Muscle layer of duodenum (tissue), 2 donors: Measurements from ENCODE around the gene PHRF1.

ENCODE experiments used
- H3K27ac ChIP-seq: one replicate; pipeline ENCODE4 v1.7.0; 2013; ENCODE audit warnings: mild to moderate bottlenecking, low read length
- H3K27me3 ChIP-seq: one replicate; pipeline ENCODE4 v1.7.0; 2013; ENCODE audit warnings: low read depth, mild to moderate bottlenecking, control low read depth, low read length
- H3K36me3 ChIP-seq, 2 donors: one replicate each; pipeline ENCODE4 v1.7.0; 2013; ENCODE audit warnings: low read length in 2 of 2, control low read depth in 1 of 2, mild to moderate bottlenecking in 1 of 2; ENCODE audit not compliant: insufficient read depth in 2 of 2, control insufficient read depth in 1 of 2
- H3K4me1 ChIP-seq, 2 donors: one replicate each; pipeline ENCODE4 v1.7.0; 2013; ENCODE audit warnings: low read length in 2 of 2, mild to moderate bottlenecking in 2 of 2, control low read depth in 1 of 2, moderate library complexity in 1 of 2; ENCODE audit not compliant: insufficient read depth in 2 of 2, control insufficient read depth in 1 of 2
- H3K4me3 ChIP-seq, 2 donors: one replicate each; pipeline ENCODE4 v1.7.0; 2013; ENCODE audit warnings: low read length in 2 of 2, low read depth in 1 of 2, mild to moderate bottlenecking in 1 of 2
- H3K9me3 ChIP-seq, 2 donors: one replicate each; pipeline ENCODE4 v1.7.0; 2013; ENCODE audit warnings: low read length in 2 of 2, control low read depth in 1 of 2, mild to moderate bottlenecking in 1 of 2; ENCODE audit not compliant: control insufficient read depth in 1 of 2
- donor health status: healthy.

Gene PHRF1

DNA sequence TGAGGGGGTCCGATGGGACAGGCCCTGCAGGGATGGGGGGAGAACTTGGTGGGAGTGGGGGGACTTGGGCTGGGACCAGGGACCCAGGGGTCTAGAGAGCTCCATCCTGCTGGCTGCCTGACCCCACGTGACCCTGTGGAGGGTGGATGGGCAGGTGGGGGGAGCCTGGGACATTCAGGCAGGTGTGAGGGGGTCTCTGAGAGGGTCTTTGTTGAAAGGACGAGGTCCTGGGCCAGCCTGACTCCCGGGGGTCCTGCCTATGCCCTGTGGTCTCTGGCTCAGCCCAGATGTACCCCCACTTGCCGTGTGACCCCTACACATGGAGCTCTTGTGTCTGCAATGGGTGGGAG lies 31.5 kb upstream of the PHRF1 start:
- Histone ChIP-seq H3K4me3 (no peak overlapping the region), H3K36me3 (no peaks in the 10 kb centered on the region), H3K27me3 (no peaks in the 10 kb centered on the region), H3K27ac (no peak overlapping the region), H3K4me1 (no peaks in the 10 kb centered on the region), H3K9me3 (no peaks in the 10 kb centered on the region)

DNA sequence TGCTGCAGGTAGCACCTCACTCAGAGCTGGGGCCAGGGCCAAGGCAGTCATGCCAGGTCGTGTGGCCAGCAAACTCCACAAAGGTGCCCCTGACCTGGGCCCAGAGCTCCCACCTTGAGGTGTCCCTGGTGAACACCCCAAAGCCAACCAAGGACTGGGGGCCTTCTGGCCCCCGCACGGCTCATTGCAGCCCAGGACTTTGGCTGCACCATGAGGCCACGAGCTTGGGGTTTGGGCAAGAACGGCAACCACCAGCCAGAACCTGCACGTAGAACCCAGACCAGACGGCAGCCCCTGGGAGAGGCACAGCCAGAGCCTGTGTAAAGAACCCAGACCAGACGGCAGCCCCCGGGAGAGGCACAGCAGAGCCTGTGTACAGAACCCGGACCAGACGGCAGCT lies 31.1 kb upstream of the PHRF1 start:
- Histone ChIP-seq H3K36me3 (no peaks in the 10 kb centered on the region), H3K27me3 (no peaks in the 10 kb centered on the region), H3K27ac (no peak overlapping the region), H3K4me1 (no peaks in the 10 kb centered on the region), H3K9me3 (no peaks in the 10 kb centered on the region), H3K4me3 (no peak overlapping the region)

GRCh38 chr11:548700-549603 lies 27.3 kb upstream of the PHRF1 start:
- no peak overlapping the region for H3K27ac ChIP-seq
- H3K4me3 ChIP-seq = no peak overlapping the region
- H3K27me3 ChIP-seq = peaks cover 1% of the 10 kb centered on the region
- H3K4me1 ChIP-seq = no peaks in the 10 kb centered on the region
- no peaks in the 10 kb centered on the region for H3K9me3 ChIP-seq
- H3K36me3 ChIP-seq = no peaks in the 10 kb centered on the region

DNA sequence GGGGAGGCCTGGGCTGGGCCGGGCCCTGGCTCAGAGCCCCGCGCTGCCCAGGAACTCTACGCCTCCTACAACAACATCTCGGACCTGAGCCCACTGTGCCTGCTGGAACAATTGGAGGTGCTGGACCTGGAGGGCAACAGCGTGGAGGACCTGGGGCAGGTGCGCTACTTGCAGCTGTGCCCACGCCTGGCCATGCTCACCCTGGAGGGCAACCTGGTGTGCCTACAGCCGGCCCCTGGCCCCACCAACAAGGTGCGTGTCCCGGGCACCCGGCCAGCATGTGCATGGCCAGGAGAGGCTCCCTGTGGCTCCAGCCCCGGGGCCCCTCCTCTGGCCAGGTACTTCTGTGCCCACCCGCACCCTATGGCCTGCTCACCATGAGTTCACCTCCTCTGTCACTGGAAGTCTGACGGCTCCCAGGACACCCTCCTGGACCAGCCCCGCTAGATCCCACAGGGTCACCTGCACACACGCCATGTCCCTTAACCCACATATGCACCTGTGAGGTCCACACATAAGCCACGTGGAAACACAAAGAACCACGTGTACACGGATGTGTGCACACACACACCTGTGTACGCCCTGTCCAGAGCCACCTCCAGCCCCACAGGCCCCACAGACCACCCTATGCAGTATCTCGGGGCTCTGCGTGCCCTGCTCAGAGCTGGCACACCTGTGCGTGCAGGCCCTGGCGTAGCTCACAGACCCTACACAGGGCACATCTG lies 26.1 kb upstream of the PHRF1 start:
- H3K27me3 ChIP-seq = peaks cover 10% of the 10 kb centered on the region

DNA sequence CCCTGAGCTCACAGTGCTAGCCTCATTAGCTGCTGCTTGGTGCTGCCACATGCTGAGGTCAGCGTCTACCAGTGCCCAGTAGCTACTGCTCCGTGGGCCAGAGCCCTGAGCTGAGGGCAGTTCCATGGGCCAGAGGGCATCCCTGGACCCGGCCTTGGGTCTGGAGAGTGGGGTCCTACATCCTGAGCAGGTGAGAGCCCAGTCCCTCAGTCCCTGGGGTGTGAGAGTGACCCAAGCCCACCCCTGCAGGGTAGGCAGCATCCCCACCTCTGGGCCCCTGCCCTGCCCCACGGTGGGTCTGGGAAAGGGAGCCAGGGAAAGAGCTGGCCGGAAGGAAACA lies 25.6 kb upstream of the PHRF1 start:
- no peaks in the 10 kb centered on the region for H3K36me3 ChIP-seq
- H3K27me3 ChIP-seq = peaks cover 10% of the 10 kb centered on the region
- H3K4me1 ChIP-seq = peaks cover 0 to 11% of the 10 kb centered on the region in 2 donors
- H3K9me3 ChIP-seq = no peaks in the 10 kb centered on the region
- no peak overlapping the region for H3K27ac ChIP-seq
- no peak overlapping the region for H3K4me3 ChIP-seq

More for the DNA sequence above, 26.1 kb upstream of the PHRF1 start:
- no peak overlapping the region for H3K4me3 ChIP-seq
- H3K9me3 ChIP-seq = no peaks in the 10 kb centered on the region
- no peaks in the 10 kb centered on the region for H3K36me3 ChIP-seq
- H3K4me1 ChIP-seq = peaks cover 0 to 6% of the 10 kb centered on the region in 2 donors
- no peak overlapping the region for H3K27ac ChIP-seq

GRCh38 chr11:551131-551530 lies 25.1 kb upstream of the PHRF1 start:
- peaks cover 0 to 13% of the 10 kb centered on the region in 2 donors for H3K4me1 ChIP-seq
- H3K9me3 ChIP-seq = no peaks in the 10 kb centered on the region
- H3K27ac ChIP-seq = no peak overlapping the region
- no peak overlapping the region for H3K4me3 ChIP-seq
- H3K27me3 ChIP-seq = peaks cover 10% of the 10 kb centered on the region
- no peaks in the 10 kb centered on the region for H3K36me3 ChIP-seq

- Histone ChIP-seq H3K4me1 (peaks cover 0 to 16% of the 10 kb centered on the region in 2 donors), H3K4me3 (no peak overlapping the region), H3K27ac (no peak overlapping the region), H3K36me3 (no peaks in the 10 kb centered on the region), H3K9me3 (no peaks in the 10 kb centered on the region), H3K27me3 (peaks cover 10% of the 10 kb centered on the region)
Measured at GRCh38 chr11:551596-551995, 24.7 kb upstream of the PHRF1 start.

GRCh38 chr11:553083-553987 lies 22.9 kb upstream of the PHRF1 start:
- peaks cover 16% of the 10 kb centered on the region for H3K27me3 ChIP-seq
- H3K27ac ChIP-seq = no peak overlapping the region
- H3K9me3 ChIP-seq = no peaks in the 10 kb centered on the region
- H3K4me3 ChIP-seq = no peak overlapping the region
- H3K36me3 ChIP-seq = no peaks in the 10 kb centered on the region
- peaks cover 0 to 16% of the 10 kb centered on the region in 2 donors for H3K4me1 ChIP-seq

DNA sequence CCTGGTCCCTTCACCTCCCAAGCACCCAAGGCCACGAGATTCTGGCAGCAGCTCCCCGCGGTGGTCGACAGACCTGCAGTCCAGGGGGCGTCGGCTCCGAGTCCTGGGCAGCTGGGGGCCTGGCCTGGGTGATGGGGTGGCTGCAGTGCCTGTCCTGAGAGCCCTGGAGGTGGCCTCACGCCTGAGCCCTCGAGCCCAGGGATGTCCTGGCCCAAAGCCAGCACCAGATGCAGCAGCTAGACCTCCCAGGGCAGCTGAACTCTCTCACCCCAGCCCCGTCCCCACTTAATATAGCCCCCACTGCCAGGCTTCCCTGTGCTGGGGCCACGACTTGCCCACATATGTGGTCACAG lies 22.3 kb upstream of the PHRF1 start:
- H3K4me1 ChIP-seq = peaks cover 0 to 16% of the 10 kb centered on the region in 2 donors
- H3K9me3 ChIP-seq = no peaks in the 10 kb centered on the region
- H3K27ac ChIP-seq = no peak overlapping the region
- H3K4me3 ChIP-seq = no peak overlapping the region
- no peaks in the 10 kb centered on the region for H3K36me3 ChIP-seq
- peaks cover 16% of the 10 kb centered on the region for H3K27me3 ChIP-seq

DNA sequence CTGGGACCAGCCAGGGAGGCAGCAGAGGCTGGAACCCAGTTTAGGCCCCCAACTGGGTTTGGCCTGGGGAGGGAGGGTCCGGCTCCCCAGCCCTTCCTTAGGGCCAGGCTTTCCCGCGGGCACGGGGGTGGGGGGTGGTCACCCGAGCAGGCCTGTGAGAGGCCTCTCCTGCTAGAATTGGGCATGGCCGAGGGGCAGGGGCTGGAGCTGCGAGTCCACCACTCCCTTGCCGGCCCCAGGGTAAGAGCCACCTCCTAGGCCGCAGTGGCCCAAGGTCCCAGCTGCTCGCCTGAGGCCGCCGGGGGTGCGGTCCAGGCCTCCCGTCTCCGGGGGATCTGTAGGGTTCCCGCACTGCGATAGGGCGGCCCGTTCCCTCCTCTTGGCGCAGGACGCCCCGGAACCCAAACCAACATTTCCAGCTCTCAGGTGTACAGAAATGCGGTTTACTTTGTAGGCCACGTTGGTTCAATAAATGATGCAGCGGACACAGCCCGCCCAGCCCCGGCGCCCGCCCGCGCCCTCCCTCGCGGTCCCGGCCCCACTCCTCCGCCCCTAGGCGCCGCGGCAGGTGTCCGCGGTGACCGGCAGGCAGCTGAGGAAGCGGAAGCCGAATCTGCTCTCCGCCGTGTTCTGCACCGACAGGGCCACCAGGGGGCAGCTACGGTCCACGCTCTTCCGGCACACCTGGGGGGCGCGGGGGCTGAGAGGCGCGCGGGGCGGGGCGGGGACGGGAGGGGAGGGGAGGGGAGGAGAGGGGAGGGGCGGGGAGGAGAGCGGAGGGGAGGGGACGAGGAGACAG lies 21.6 kb upstream of the PHRF1 start:
- Histone ChIP-seq H3K27ac (no peak overlapping the region), H3K27me3 (peaks cover 16% of the 10 kb centered on the region), H3K4me3 (no peak overlapping the region), H3K4me1 (peaks cover 0 to 16% of the 10 kb centered on the region in 2 donors), H3K9me3 (no peaks in the 10 kb centered on the region), H3K36me3 (no peaks in the 10 kb centered on the region)
